Mammary microvascular endothelial cell (primary cell): ENCODE measurements around the gene TTC19. TPM values are rescaled to one million over a fixed set of nuclear protein-coding genes. Genes with fewer than 3 reads are reported as not detected.

ENCODE experiments used
- total RNA-seq: library from RNA; depleted of rRNA; stranded (reverse); fragments of >200 nt; gene quantifications from 2 replicates; pipeline ENCODE4 v1.2.3, GENCODE V29; 2015

TTC19 gene, protein sequence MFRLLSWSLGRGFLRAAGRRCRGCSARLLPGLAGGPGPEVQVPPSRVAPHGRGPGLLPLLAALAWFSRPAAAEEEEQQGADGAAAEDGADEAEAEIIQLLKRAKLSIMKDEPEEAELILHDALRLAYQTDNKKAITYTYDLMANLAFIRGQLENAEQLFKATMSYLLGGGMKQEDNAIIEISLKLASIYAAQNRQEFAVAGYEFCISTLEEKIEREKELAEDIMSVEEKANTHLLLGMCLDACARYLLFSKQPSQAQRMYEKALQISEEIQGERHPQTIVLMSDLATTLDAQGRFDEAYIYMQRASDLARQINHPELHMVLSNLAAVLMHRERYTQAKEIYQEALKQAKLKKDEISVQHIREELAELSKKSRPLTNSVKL
- total RNA-seq = 25.2 and 30.0 TPM in 2 replicates

GRCh38 chr17:15999141-15999973 is at the start of gene TTC19, which contains the start of gene ZSWIM7:
TTC19 (plus strand) TSS chr17:15999824; CDS start chr17:15999849, 25 bp downstream.
ZSWIM7 (minus strand) TSS chr17:15999704; CDS start chr17:15999594, 110 bp downstream.

Other genes with a start within 250 kb of the TTC19 start
- gene ADORA2B, start 54.7 kb upstream of the TTC19 start, total RNA-seq = 16.6 and 21.1 TPM in 2 replicates
- 9.1 and 19.6 TPM in 2 replicates for gene ZSWIM7, start 120 bp upstream of the TTC19 start, total RNA-seq
- gene NCOR1, start 215.7 kb downstream of the TTC19 start, total RNA-seq = 64.4 and 70.7 TPM in 2 replicates
- gene PIGL, start 217.4 kb downstream of the TTC19 start, total RNA-seq = 10.1 and 18.6 TPM in 2 replicates